ENCODE measurements around the gene KRTAP5-7. TPM values are rescaled to one million over a fixed set of nuclear protein-coding genes. Genes with fewer than 3 reads are reported as not detected.

KRTAP5-7 gene
- total RNA-seq, 1 donor from 2014 or later = not detected

DNA sequence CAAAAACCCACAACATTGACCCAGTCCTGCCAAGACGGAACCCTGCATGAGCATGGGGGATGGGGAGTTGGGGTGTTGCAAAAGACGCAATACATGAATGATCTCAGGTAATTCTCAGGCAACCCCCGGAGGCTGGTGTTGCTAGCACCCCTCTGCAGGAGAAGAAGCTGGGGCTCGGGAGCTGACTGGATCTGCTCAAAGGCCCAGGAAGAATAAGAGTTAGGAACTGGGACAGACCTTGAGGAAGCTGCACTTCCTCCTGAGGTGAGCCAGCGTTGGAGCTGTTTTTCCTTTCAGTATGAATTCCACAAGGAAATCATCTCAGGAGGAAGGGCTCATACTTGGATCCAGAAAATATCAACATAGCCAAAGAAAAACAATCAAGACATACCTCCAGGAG, 21.1 kb downstream of the KRTAP5-7 start, which contains the start of gene KRTAP5-9:
TSS of gene KRTAP5-9 (plus strand) at position 301 of the 400 bp plus-strand sequence. CDS start 238 bp downstream, outside the sequence.
- no peak within 1 kb of the TSS for H3K27ac Mint-ChIP-seq (ENCODE audit: unreplicated experiment)
- H3K36me3 Mint-ChIP-seq (ENCODE audit: low read depth) = peaks cover 1% of the 10 kb centered on the region
- TF ChIP-seq, protein P1, sequence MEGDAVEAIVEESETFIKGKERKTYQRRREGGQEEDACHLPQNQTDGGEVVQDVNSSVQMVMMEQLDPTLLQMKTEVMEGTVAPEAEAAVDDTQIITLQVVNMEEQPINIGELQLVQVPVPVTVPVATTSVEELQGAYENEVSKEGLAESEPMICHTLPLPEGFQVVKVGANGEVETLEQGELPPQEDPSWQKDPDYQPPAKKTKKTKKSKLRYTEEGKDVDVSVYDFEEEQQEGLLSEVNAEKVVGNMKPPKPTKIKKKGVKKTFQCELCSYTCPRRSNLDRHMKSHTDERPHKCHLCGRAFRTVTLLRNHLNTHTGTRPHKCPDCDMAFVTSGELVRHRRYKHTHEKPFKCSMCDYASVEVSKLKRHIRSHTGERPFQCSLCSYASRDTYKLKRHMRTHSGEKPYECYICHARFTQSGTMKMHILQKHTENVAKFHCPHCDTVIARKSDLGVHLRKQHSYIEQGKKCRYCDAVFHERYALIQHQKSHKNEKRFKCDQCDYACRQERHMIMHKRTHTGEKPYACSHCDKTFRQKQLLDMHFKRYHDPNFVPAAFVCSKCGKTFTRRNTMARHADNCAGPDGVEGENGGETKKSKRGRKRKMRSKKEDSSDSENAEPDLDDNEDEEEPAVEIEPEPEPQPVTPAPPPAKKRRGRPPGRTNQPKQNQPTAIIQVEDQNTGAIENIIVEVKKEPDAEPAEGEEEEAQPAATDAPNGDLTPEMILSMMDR (IDR thresholded peaks at IDR 0.05) = no peak
- H3K4me3 Mint-ChIP-seq (ENCODE audit: unreplicated experiment) = no peak within 1 kb of the TSS
- DNase-seq (ENCODE audit: low spot score) = no peak
- peaks cover 6% of the 10 kb centered on the region for H3K9me3 Mint-ChIP-seq (ENCODE audit: low read depth)
- H3K27me3 Mint-ChIP-seq (ENCODE audit: low read depth) = peaks cover 27% of the 10 kb centered on the region
- no peaks in the 10 kb centered on the region for H3K4me1 Mint-ChIP-seq (ENCODE audit: low read depth)

DNA sequence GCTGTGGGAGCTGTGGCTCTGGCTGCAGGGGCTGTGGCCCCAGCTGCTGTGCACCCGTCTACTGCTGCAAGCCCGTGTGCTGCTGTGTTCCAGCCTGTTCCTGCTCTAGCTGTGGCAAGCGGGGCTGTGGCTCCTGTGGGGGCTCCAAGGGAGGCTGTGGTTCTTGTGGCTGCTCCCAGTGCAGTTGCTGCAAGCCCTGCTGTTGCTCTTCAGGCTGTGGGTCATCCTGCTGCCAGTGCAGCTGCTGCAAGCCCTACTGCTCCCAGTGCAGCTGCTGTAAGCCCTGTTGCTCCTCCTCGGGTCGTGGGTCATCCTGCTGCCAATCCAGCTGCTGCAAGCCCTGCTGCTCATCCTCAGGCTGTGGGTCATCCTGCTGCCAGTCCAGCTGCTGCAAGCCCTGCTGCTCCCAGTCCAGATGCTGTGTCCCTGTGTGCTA, 21.7 kb downstream of the KRTAP5-7 start:
- DNase-seq (ENCODE audit: low spot score) = no peak
- Mint-ChIP-seq H3K27me3 (ENCODE audit: low read depth) (peaks cover 23% of the 10 kb centered on the region), H3K9me3 (ENCODE audit: low read depth) (peaks cover 6% of the 10 kb centered on the region), H3K27ac (ENCODE audit: unreplicated experiment) (no peak overlapping the region), H3K4me3 (ENCODE audit: unreplicated experiment) (no peak overlapping the region), H3K4me1 (ENCODE audit: low read depth) (no peaks in the 10 kb centered on the region), H3K36me3 (ENCODE audit: low read depth) (peaks cover 1% of the 10 kb centered on the region)
- TF ChIP-seq, protein P1 (IDR thresholded peaks at IDR 0.05) = no peak

DNA sequence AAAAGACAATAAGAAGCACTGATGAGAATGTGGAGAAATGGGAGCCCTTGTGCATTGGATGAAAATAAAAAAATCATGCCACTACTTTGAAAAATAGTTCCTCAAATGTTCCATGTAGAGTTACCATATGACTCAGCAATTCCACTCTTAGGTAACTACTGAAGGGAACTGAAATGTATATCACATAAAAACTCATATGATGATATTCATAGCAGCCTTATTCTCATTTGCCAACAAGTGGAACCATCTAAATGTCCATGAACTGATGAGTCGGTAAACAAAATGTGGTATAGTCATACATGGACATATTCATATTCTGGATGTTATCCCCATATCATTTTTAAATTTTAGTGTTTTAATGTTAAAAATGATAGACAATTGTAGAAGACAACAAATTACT, 24.6 kb downstream of the KRTAP5-7 start:
- peaks cover 25% of the 10 kb centered on the region for H3K27me3 Mint-ChIP-seq (ENCODE audit: low read depth)
- H3K9me3 Mint-ChIP-seq (ENCODE audit: low read depth) = no peaks in the 10 kb centered on the region
- no peak overlapping the region for H3K27ac Mint-ChIP-seq (ENCODE audit: unreplicated experiment)
- H3K4me3 Mint-ChIP-seq (ENCODE audit: unreplicated experiment) = no peak overlapping the region
- no peak for DNase-seq (ENCODE audit: low spot score)
- H3K36me3 Mint-ChIP-seq (ENCODE audit: low read depth) = no peaks in the 10 kb centered on the region
- TF ChIP-seq, protein P1 (IDR thresholded peaks at IDR 0.05) = no peak
- no peaks in the 10 kb centered on the region for H3K4me1 Mint-ChIP-seq (ENCODE audit: low read depth)

DNA sequence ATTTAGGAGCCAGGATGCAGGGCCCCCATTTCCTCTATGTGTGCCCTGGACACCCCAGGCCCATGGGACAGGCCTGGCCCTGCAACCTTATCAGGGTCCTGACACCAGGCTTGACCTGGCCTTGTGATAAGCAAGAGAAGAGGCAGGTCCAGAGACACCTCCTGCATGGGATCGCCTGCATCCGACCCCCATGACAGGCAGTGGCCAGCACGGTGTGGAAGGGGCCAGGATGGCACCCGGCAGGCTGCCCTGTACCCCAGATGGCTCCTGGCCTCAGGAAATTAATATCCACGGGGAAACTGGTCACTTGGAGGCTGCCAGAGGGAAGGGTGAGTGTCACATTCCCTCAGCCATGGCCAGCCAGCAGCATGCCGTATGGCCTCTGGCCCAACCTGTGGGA, 27.9 kb downstream of the KRTAP5-7 start:
- Mint-ChIP-seq H3K9me3 (ENCODE audit: low read depth) (no peaks in the 10 kb centered on the region), H3K4me3 (ENCODE audit: unreplicated experiment) (no peak overlapping the region), H3K4me1 (ENCODE audit: low read depth) (no peaks in the 10 kb centered on the region), H3K27me3 (ENCODE audit: low read depth) (peaks cover 26% of the 10 kb centered on the region), H3K36me3 (ENCODE audit: low read depth) (no peaks in the 10 kb centered on the region), H3K27ac (ENCODE audit: unreplicated experiment) (no peak overlapping the region)
- no peak for DNase-seq (ENCODE audit: low spot score)
- TF ChIP-seq, protein P1 (IDR thresholded peaks at IDR 0.05) = no peak

DNA sequence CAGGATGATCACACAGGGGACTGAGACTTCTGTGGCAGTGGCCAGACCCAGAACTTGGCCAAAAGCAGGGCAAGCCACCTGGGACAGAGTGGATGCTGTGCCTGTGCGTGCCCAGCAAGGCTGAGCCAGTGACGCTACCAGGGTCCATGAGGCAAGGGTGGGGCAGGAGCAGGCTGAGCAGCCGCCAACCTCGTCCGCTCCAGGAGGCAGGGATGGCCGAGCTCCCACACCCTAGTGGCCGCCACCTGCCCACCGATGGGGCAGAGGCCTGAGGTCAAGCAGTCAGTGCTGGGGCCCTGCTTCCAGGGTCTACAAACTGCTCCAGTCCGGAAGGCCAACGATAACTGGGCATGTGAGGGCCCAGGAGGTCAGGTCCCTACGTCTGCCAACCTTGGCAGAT, 28.4 kb downstream of the KRTAP5-7 start:
- Mint-ChIP-seq H3K4me1 (ENCODE audit: low read depth) (no peaks in the 10 kb centered on the region), H3K36me3 (ENCODE audit: low read depth) (no peaks in the 10 kb centered on the region), H3K9me3 (ENCODE audit: low read depth) (peaks cover 2% of the 10 kb centered on the region), H3K4me3 (ENCODE audit: unreplicated experiment) (no peak overlapping the region), H3K27me3 (ENCODE audit: low read depth) (peaks cover 22% of the 10 kb centered on the region), H3K27ac (ENCODE audit: unreplicated experiment) (no peak overlapping the region)
- TF ChIP-seq, protein P1 (IDR thresholded peaks at IDR 0.05) = no peak
- no peak for DNase-seq (ENCODE audit: low spot score)

Data from chondrocyte (in vitro differentiated cells).